Nephron (organoid): ENCODE results near the gene C10orf67.

Source experiments
- H3K27ac Mint-ChIP-seq, 3 experiments: 2 replicates each; pipeline ENCODE4 v1.8.0; 2020; ENCODE audit warnings: mixed read lengths in 3 of 3, mild to moderate bottlenecking in 2 of 3, moderate library complexity in 1 of 3
- H3K27me3 Mint-ChIP-seq: 2 replicates; pipeline ENCODE4 v1.8.0; 2021; ENCODE audit warnings: low read depth, mild to moderate bottlenecking, moderate library complexity, mixed read lengths
- H3K36me3 Mint-ChIP-seq: 2 replicates; pipeline ENCODE4 v1.8.0; 2020; ENCODE audit warnings: low read depth, mixed read lengths
- H3K4me1 Mint-ChIP-seq: 2 replicates; pipeline ENCODE4 v1.8.0; 2020; ENCODE audit warnings: mixed read lengths
- H3K4me3 Mint-ChIP-seq, 3 experiments: 2 replicates each; pipeline ENCODE4 v1.8.0; 2020; ENCODE audit warnings: mild to moderate bottlenecking in 3 of 3, mixed read lengths in 3 of 3, moderate library complexity in 2 of 3
- H3K9me3 Mint-ChIP-seq: 2 replicates; pipeline ENCODE4 v1.8.0; 2020; ENCODE audit warnings: mixed read lengths
- TF ChIP-seq, protein P1 (sequence below), 3 experiments: fragments of 200-600 bp; sonication (generic); IDR thresholded peaks; one replicate each; pipeline ENCODE4 v1.5.0; 2021; ENCODE audit warnings: antibody characterized with exemption in 3 of 3; ENCODE audit not compliant: unreplicated experiment in 3 of 3

Gene C10orf67

GRCh38 chr10:23174977-23175512 lies 169.6 kb downstream of the C10orf67 start:
- Mint-ChIP-seq H3K4me3 (no peak overlapping the region), H3K9me3 (peaks cover 4% of the 10 kb centered on the region), H3K4me1 (peaks cover 8% of the 10 kb centered on the region), H3K27me3 (peaks cover 98% of the 10 kb centered on the region), H3K27ac (no peak overlapping the region), H3K36me3 (peaks cover 4% of the 10 kb centered on the region)
- TF ChIP-seq, protein P1, sequence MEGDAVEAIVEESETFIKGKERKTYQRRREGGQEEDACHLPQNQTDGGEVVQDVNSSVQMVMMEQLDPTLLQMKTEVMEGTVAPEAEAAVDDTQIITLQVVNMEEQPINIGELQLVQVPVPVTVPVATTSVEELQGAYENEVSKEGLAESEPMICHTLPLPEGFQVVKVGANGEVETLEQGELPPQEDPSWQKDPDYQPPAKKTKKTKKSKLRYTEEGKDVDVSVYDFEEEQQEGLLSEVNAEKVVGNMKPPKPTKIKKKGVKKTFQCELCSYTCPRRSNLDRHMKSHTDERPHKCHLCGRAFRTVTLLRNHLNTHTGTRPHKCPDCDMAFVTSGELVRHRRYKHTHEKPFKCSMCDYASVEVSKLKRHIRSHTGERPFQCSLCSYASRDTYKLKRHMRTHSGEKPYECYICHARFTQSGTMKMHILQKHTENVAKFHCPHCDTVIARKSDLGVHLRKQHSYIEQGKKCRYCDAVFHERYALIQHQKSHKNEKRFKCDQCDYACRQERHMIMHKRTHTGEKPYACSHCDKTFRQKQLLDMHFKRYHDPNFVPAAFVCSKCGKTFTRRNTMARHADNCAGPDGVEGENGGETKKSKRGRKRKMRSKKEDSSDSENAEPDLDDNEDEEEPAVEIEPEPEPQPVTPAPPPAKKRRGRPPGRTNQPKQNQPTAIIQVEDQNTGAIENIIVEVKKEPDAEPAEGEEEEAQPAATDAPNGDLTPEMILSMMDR (IDR thresholded peaks at IDR 0.05; ENCODE audit: unreplicated experiment in 3 of 3): no peak

DNA sequence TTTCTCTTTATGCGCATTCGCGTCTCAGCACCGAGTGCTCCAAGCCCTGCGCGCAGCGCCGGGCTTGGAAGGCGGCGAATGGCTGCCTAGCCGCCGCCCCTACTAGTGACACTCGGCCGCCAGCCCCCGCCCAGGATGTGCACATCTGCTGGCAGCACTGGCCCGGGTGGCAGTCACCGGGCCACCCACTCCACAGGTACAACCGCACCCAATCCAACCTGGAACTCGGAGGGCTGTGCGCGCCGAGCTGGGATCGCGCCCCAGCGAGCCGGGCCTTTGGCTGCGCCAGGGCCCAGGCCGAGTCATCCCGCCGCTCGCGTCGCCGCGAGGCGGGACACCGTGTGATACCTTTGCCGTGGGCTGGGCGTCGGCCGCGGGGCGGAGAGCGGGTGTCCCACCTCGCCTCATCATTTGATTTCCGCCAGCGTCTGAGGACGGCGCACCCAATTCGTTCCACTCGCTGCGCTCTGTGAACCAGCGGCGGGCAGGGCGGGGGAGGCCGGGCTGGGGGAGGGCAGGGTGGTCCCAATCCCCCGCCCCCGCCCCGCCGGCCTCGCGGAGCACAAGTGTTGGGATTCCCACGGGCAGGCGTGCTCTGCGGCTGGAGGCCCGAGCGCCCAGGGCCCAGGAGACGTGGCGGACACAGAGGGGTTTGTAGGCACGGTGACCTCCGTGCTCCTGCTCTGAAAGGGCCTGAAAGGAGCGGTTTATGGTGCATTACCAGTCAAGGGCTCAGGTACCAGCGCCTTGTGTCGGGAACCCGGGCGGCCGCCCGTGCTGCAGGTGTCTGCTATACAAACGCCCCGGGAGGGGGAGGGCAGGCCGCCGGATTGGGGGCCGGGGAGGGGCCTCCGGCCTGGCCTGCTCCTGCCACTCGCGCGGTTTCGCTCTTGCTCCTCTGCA lies 170.3 kb downstream of the C10orf67 start:
- TF ChIP-seq, protein P1 (IDR thresholded peaks at IDR 0.05; ENCODE audit: unreplicated experiment in 3 of 3): no peak
- Mint-ChIP-seq H3K9me3 (peaks cover 4% of the 10 kb centered on the region), H3K36me3 (peaks cover 4% of the 10 kb centered on the region), H3K4me3 (peak overlapping the region; percentile 52 to 59 (median 56)), H3K4me1 (peaks cover 8% of the 10 kb centered on the region), H3K27me3 (peaks cover 98% of the 10 kb centered on the region), H3K27ac (no peak overlapping the region)

DNA sequence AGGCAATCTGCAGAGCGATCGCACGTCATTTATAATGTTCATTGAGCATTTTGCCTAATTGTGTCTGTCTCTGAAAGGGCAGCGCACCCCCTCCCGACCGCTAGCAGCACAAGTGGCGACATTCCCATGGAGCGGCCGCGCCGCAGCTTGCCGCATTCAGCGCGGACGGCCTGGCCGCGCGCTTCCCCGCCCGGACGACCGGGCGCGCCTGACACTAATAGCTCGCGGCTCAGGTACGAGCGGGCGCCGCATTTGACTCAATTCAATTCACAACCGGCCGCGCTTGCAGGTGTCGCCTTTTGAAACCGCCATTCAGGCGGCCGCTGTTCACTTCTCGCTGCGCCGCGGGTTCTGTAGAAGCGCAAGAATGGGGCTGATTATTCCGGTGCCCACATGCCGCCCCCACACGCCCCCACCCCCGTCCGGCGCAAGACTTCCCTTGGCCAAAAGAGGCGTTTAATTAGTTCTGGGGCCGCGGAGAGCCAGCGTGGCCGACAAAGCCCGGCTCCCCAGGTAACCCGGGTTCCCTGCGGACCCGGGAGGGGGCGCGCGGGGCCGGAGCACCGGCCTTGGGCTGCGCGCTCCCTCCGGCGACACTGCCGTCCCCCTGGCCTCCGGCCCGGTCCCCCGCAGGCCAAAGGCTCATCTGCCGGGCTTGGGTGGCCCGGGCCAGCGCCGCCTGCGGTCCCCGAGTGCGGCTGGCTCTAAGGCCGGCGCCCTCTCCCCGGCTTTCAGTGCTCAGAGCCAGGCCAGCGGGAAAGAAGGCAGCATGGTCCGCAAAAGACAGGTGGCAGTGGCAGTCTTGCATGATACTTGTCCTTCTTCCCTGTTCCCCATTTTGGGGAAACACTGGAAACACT lies 171.2 kb downstream of the C10orf67 start:
- TF ChIP-seq, protein P1 (IDR thresholded peaks at IDR 0.05; ENCODE audit: unreplicated experiment in 3 of 3): no peak
- H3K27me3 Mint-ChIP-seq: peaks cover 98% of the 10 kb centered on the region
- peak overlapping the region; percentile 52 to 74 (median 56) for H3K4me3 Mint-ChIP-seq
- peaks cover 8% of the 10 kb centered on the region for H3K4me1 Mint-ChIP-seq
- peaks cover 4% of the 10 kb centered on the region for H3K9me3 Mint-ChIP-seq
- no peak overlapping the region for H3K27ac Mint-ChIP-seq
- H3K36me3 Mint-ChIP-seq: peaks cover 4% of the 10 kb centered on the region

- Mint-ChIP-seq H3K36me3 (peaks cover 4% of the 10 kb centered on the region), H3K27me3 (peaks cover 98% of the 10 kb centered on the region), H3K27ac (no peak overlapping the region), H3K4me3 (peak overlapping the region in 2 of 3 experiments; percentile 40 to 74), H3K9me3 (peaks cover 6% of the 10 kb centered on the region), H3K4me1 (peaks cover 8% of the 10 kb centered on the region)
- TF ChIP-seq, protein P1 (IDR thresholded peaks at IDR 0.05; ENCODE audit: unreplicated experiment in 3 of 3): no peak
Measured at GRCh38 chr10:23172429-23173213, 172.0 kb downstream of the C10orf67 start.

DNA sequence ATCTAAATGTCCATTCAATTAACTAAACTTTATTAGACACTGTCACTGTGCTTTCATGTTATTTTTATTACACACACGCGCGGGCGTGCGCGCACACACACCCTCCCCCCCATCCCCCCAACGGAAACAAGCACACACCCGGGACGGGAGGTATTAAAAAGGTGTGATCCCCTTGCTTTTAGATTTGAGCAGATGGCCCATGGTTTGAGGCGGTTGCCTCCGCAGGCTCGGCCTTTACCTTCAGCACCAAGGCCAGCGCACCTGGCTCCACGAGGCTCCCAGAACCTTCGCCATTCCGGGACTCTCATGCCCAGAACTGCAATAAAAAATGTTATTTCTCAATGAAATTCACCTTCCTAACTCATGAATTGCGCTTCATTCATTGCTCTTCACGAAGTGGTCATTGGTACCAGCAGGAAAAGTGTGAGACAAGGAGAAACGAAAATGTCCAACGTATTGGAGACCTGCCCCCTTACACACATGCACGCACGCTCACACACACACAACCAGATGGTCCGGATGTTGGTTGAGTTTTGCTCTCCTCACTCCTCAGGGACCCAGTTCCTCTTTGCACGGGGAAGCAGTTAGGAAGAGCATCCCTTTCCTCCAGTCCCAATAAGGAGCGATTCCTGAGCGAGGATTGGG lies 173.2 kb downstream of the C10orf67 start:
- Mint-ChIP-seq H3K27ac (no peak overlapping the region), H3K4me3 (peak overlapping the region; percentile 5 to 38 (median 29)), H3K27me3 (peaks cover 98% of the 10 kb centered on the region), H3K4me1 (peaks cover 8% of the 10 kb centered on the region), H3K36me3 (peaks cover 4% of the 10 kb centered on the region), H3K9me3 (peaks cover 6% of the 10 kb centered on the region)
- TF ChIP-seq, protein P1 (IDR thresholded peaks at IDR 0.05; ENCODE audit: unreplicated experiment in 3 of 3): no peak
